GM13977 (cell line): ENCODE measurements around the gene ALDH3A1.

ENCODE experiments used
- DNase-seq: peaks from one replicate; pipeline ENCODE4 v3.0.0; 2012; ENCODE audit warnings: low spot score
- CTCF ChIP-seq: IDR thresholded peaks from 2 replicates; pipeline ENCODE4 v1.5.1; 2012; ENCODE audit warnings: mild to moderate bottlenecking, control low read depth; ENCODE audit not compliant: insufficient read depth; ENCODE audit errors: extremely low read depth, missing control alignments
- in situ Hi-C: fragments of 300-500 bp; cut with MboI; formaldehyde crosslinking; loops from one replicate; pipeline ENCODE4 v1.12.0; 2022; ENCODE audit warnings: low sequenced_read_pairs, low pct_unique_long_range_greater_than_20kb, mixed read lengths, inconsistent platforms; ENCODE audit not compliant: unreplicated experiment

Gene ALDH3A1

GRCh38 chr17:19736071-19736470 lies 12.0 kb downstream of the ALDH3A1 start:
- in situ Hi-C loops = no loop called here
- no peak for TF ChIP-seq CTCF
- no peak for DNase-seq

GRCh38 chr17:19733953-19734526 lies 14.1 kb downstream of the ALDH3A1 start:
- in situ Hi-C loops = no loop called here
- no peak for TF ChIP-seq CTCF
- no peak for DNase-seq

- DNase-seq = no peak
- in situ Hi-C loops = no loop called here
- no peak for TF ChIP-seq CTCF
These were observed 16.5 kb downstream of the ALDH3A1 start for GRCh38 chr17:19731626-19732025.

GRCh38 chr17:19730843-19731242 lies 17.3 kb downstream of the ALDH3A1 start:
- in situ Hi-C loops = no loop called here
- TF ChIP-seq CTCF = no peak
- DNase-seq = no peak

GRCh38 chr17:19729900-19730299 lies 18.2 kb downstream of the ALDH3A1 start:
- in situ Hi-C loops = no loop called here
- TF ChIP-seq CTCF = no peak
- DNase-seq = no peak

GRCh38 chr17:19728084-19728495 lies 20.0 kb downstream of the ALDH3A1 start:
- no peak for DNase-seq
- in situ Hi-C loops = no loop called here
- no peak for TF ChIP-seq CTCF
